ENCODE results near the gene CELSR1. TPM values are rescaled to one million over a fixed set of nuclear protein-coding genes. Genes with fewer than 3 reads are reported as not detected.
"Not testable (repeated sequence)": the region's sequence is repeated elsewhere in the genome, so short reads cannot be mapped to it uniquely, and the experiment has no call there.

CELSR1 gene
- polyA plus RNA-seq, 4 donors = 21.5 to 28.6 (median 26.5) TPM

- no peak for DNase-seq (ENCODE audit: low read depth in 4 of 4, low spot score in 2 of 4)
These were observed 219.8 kb downstream of the CELSR1 start for GRCh38 chr22:46317646-46318045.

DNA sequence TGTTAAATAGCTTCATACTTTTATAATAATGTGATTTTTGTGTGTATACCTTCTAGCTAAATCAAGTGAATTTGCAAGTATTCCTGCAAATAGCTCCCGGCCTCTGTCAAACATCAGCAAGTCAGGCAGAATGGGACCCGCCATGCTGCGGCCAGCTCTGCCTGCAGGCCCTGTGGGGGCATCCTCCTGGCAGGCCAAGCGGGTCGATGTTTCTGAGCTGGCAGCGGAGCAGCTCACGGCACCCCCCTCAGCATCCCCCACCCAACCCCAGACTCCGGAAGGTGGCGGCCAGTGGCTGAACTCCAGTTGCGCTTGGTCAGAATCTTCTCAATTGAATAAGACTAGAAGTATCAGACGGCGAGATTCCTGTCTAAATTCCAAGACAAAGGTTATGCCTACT, 221.4 kb downstream of the CELSR1 start:
- no peak for DNase-seq (ENCODE audit: low read depth in 4 of 4, low spot score in 2 of 4)

GRCh38 chr22:46312848-46313247, 224.6 kb downstream of the CELSR1 start:
- DNase-seq (ENCODE audit: low read depth in 4 of 4, low spot score in 2 of 4) = not testable (repeated sequence)

DNA sequence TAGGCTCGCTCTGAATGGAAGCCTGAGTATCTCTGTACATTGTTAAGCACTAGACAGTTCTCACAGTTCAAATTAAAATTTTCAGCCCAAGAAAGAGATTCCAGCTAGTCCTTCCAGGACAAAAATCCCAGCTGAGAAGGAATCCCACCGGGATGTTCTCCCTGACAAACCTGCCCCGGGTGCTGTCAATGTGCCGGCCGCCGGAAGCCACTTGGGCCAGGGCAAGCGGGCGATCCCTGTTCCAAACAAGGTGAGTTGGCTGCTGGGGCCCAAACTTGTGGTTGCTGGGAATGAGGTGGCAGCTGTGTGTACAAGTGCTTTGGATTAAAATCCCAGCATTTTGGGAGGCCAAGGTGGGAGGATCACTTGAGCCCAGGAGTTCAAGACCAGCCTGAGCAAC, 225.4 kb downstream of the CELSR1 start:
- DNase-seq (ENCODE audit: low read depth in 4 of 4, low spot score in 2 of 4) = no peak

Other genes starting within 250 kb of the CELSR1 start
- gene GTSE1, start 240.8 kb downstream of the CELSR1 start, polyA plus RNA-seq (ENCODE audit: insufficient read length in 4 of 4) = 10 to 100 TPM; 10.5 to 21.1 (median 19.1) TPM
- gene TRMU, start 201.9 kb downstream of the CELSR1 start, polyA plus RNA-seq (ENCODE audit: insufficient read length in 4 of 4) = 10 to 100 TPM; 39.9 to 70.5 (median 50.9) TPM
- gene GRAMD4, start 82.8 kb upstream of the CELSR1 start, polyA plus RNA-seq (ENCODE audit: insufficient read length in 4 of 4) = 10 to 100 TPM; 18.5 to 25.1 (median 22.0) TPM
- gene CERK, start 200.6 kb upstream of the CELSR1 start, polyA plus RNA-seq (ENCODE audit: insufficient read length in 4 of 4) = 10 to 100 TPM; 50.5 to 58.6 (median 52.7) TPM
- gene TBC1D22A, start 225.0 kb upstream of the CELSR1 start, polyA plus RNA-seq (ENCODE audit: insufficient read length in 4 of 4) = 10 to 100 TPM; 17.1 to 19.2 (median 18.4) TPM